K562 (cell line): ENCODE results near the gene ADCY6. TPM values are rescaled to one million over a fixed set of nuclear protein-coding genes. Genes with fewer than 3 reads are reported as not detected.

ENCODE experiments used
- ATAC-seq: fragments of 200-7000 bp; cut with Tn5 transposase; 3 replicates; pipeline ENCODE4 v1.9.1; 2020; ENCODE audit warnings: moderate library complexity
- BruUV-seq: library from RNA; stranded (reverse); fragments of 400-500 nt; replicated peaks from 2 replicates; lab custom pipeline; 2021; lab: Mats Ljungman, UMichigan
- CTCF ChIA-PET: fragments of 300-600 bp; formaldehyde crosslinking; extraction: SDS; loops from one replicate; lab custom pipeline; 2021; ENCODE audit warnings: low intra/inter-chr PET ratio; lab: Yijun Ruan, JAX
- POLR2A ChIA-PET: fragments of 300-600, 350-650 bp; sonication (Branson Sonifier 250); formaldehyde crosslinking; extraction: SDS; loops from one replicate; lab custom pipeline; 2021; ENCODE audit warnings: antibody characterized with exemption, inconsistent platforms; lab: Yijun Ruan, JAX
- DNase-seq, 4 experiments: peaks; one replicate each; pipeline versions ENCODE4 v3.0.0 to v3.0.0-alpha.2; 2011 to 2018; ENCODE audit warnings: low spot score in 3 of 4, mixed read lengths in 3 of 4; ENCODE audit errors: extremely low read depth in 1 of 4
- FAIRE-seq: peaks from 2 replicates; lab custom pipeline; 2011; peaks lifted over from hg19 to GRCh38; lab: Jason Lieb, UNC
- H2AFZ ChIP-seq: 2 replicates; pipeline ENCODE4 v1.6.0; 2011; ENCODE audit warnings: low read depth, low read length, control low read depth, inconsistent platforms
- H3K27ac ChIP-seq: fragments of 200-600 bp; 3 replicates; pipeline ENCODE4 v1.8.0; 2011; ENCODE audit warnings: low read depth, mild to moderate bottlenecking, control low read depth, inconsistent platforms, low read length, moderate library complexity, mixed read lengths; ENCODE audit errors: extremely low read depth
- H3K27me3 ChIP-seq, 2 experiments: fragments of 300-600 bp in 1 of 2; 2 replicates in 1 of 2; 3 replicates in 1 of 2; pipeline versions ENCODE4 v1.6.0 to v1.8.0; 2011; ENCODE audit warnings: inconsistent platforms in 2 of 2, low read length in 2 of 2, mild to moderate bottlenecking in 1 of 2, mixed read lengths in 1 of 2, moderate library complexity in 1 of 2; ENCODE audit not compliant: control insufficient read depth in 2 of 2, insufficient read depth in 2 of 2
- H3K36me3 ChIP-seq: fragments of 300-600 bp; 3 replicates; pipeline ENCODE4 v1.8.0; 2011; ENCODE audit warnings: mild to moderate bottlenecking, low read length, inconsistent platforms; ENCODE audit not compliant: control insufficient read depth, insufficient read depth
- H3K4me1 ChIP-seq, 2 experiments: fragments of 200-600 bp in 1 of 2; replicated peaks in 1 of 2; 2 replicates in 1 of 2; 3 replicates in 1 of 2; pipeline versions ENCODE4 v1.5.1 to v1.8.0; 2011; ENCODE audit warnings: inconsistent platforms in 2 of 2, low read length in 2 of 2, mild to moderate bottlenecking in 1 of 2, mixed read lengths in 1 of 2, moderate library complexity in 1 of 2; ENCODE audit not compliant: control insufficient read depth in 2 of 2, insufficient read depth in 2 of 2
- H3K4me2 ChIP-seq: 2 replicates; pipeline ENCODE4 v1.6.1; 2011; ENCODE audit warnings: low read length, control low read depth, inconsistent platforms, mixed read lengths; ENCODE audit not compliant: insufficient read depth
- H3K4me3 ChIP-seq: fragments of 200-600 bp; sonication (generic), shearing (Covaris generic); 2 replicates; pipeline ENCODE4 v1.5.1; 2016; ENCODE audit warnings: control low read depth, inconsistent platforms
- H3K79me2 ChIP-seq: fragments of 200-600 bp; 3 replicates; pipeline ENCODE4 v1.8.0; 2011; ENCODE audit warnings: low read length, inconsistent platforms; ENCODE audit not compliant: control insufficient read depth, insufficient read depth
- H3K9ac ChIP-seq, 2 experiments: 2 replicates each; pipeline versions ENCODE4 v1.6.0 to v1.6.1; 2011; ENCODE audit warnings: low read depth in 2 of 2, low read length in 2 of 2, control low read depth in 1 of 2, inconsistent platforms in 1 of 2, mild to moderate bottlenecking in 1 of 2, mixed read lengths in 1 of 2; ENCODE audit not compliant: insufficient read depth in 1 of 2
- H3K9me1 ChIP-seq: one replicate; pipeline ENCODE4 v1.6.0; 2011; ENCODE audit warnings: inconsistent platforms, mild to moderate bottlenecking, low read length, moderate library complexity; ENCODE audit not compliant: control insufficient read depth, insufficient read depth
- H3K9me3 ChIP-seq: replicated peaks from 2 replicates; pipeline ENCODE4 v1.5.1; 2011; ENCODE audit warnings: low read depth, low read length, inconsistent platforms; ENCODE audit not compliant: control insufficient read depth, insufficient read depth
- H4K20me1 ChIP-seq: replicated peaks from 2 replicates; pipeline ENCODE4 v1.6.1; 2011; ENCODE audit warnings: low read length, inconsistent platforms, mixed read lengths; ENCODE audit not compliant: control insufficient read depth, insufficient read depth
- BRD4 ChIP-seq: fragments of 200-600 bp; sonication (generic); IDR thresholded peaks from 2 replicates; pipeline ENCODE4 v1.6.1; 2017; ENCODE audit warnings: inconsistent platforms
- MTA3 ChIP-seq: fragments of 450-650 bp; formaldehyde crosslinking; IDR thresholded peaks from 2 replicates; pipeline ENCODE4 v1.6.1; 2017; ENCODE audit warnings: mild to moderate bottlenecking, borderline replicate concordance
- NFRKB ChIP-seq: fragments of 450-650 bp; IDR thresholded peaks from 2 replicates; pipeline ENCODE4 v1.6.1; 2016; ENCODE audit warnings: low read depth
- SMAD3 ChIP-seq: fragments of 450-650 bp; formaldehyde crosslinking; conservative IDR thresholded peaks from 2 replicates; pipeline ENCODE4 v1.4.0; 2020; ENCODE audit warnings: mild to moderate bottlenecking
- TSC22D4 ChIP-seq: fragments of 450-650 bp; IDR thresholded peaks from 2 replicates; pipeline ENCODE4 v1.6.1; 2016; ENCODE audit warnings: missing genetic modification characterization, missing biosample characterization, control low read depth
- TSHZ1 ChIP-seq: fragments of 250-450 bp; sonication (Bioruptor Pico); IDR thresholded peaks from 2 replicates; pipeline ENCODE4 v1.4.0; 2020; ENCODE audit warnings: mild to moderate bottlenecking, moderate library complexity
- ZNF197 ChIP-seq: fragments of 200-800 bp; sonication (Bioruptor generic); IDR thresholded peaks from 2 replicates; pipeline ENCODE4 v1.6.1; 2016; ENCODE audit warnings: low read depth, missing genetic modification characterization, missing compliant biosample characterization
- WGBS: fragments of 100-300 bp; shearing (Covaris generic); methylation state at CpG from one replicate; pipeline ENCODE4 v1.1.6; 2016; ENCODE audit warnings: low coverage, mixed read lengths; ENCODE audit not compliant: insufficient coverage; ENCODE audit errors: missing lambda C conversion rate; 5-methylcytosine and 5-hydroxymethylcytosine counted together
- in situ Hi-C: fragments of 300-500 bp; cut with MboI; formaldehyde crosslinking; loops from 4 replicates; pipeline ENCODE4 v1.15.0; 2018; ENCODE audit warnings: inconsistent platforms, mixed read lengths
- intact Hi-C: fragments of 100-400 bp; cut with micrococcal nuclease; formaldehyde crosslinking; loops from 2 replicates; pipeline ENCODE4 v1.14.2; 2022
- polyA plus RNA-seq, 8 experiments: library from polyadenylated mRNA; depleted of rRNA in 4 of 8; stranded (reverse) in 5 of 8; unstranded in 3 of 8; fragments of >200 nt; fragmentation: Nextera tagmentation in 2 of 8; fragmentation: Illumina TruSeq in 1 of 8; extraction: Ambion mirVana in 2 of 8; extraction: Trizol in 1 of 8; gene quantifications; 2 replicates each; pipeline versions ENCODE4 v1.2.1 to v1.2.3, GENCODE V29; 2011 to 2014; ENCODE audit warnings: inconsistent platforms in 1 of 8, missing spikeins in 1 of 8
- total RNA-seq, 7 experiments: library from RNA; depleted of rRNA in 6 of 7; stranded (reverse); fragments of >200 nt in 6 of 7; fragmentation: Illumina TruSeq in 2 of 7; extraction: Trizol in 2 of 7; gene quantifications; 2 replicates each; pipeline versions ENCODE4 v1.2.1 to v1.2.3, GENCODE V29; 2011 to 2021; ENCODE audit warnings: low replicate concordance in 1 of 7
- TF ChIP-seq, protein P1 (sequence below), 2 experiments: fragments of 250-450 bp in 1 of 2; fragments of 450-650 bp in 1 of 2; sonication (Bioruptor Pico) in 1 of 2; IDR thresholded peaks; 2 replicates each; pipeline versions ENCODE4 v1.6.1 to v1.8.0; 2016 to 2021; ENCODE audit warnings: mild to moderate bottlenecking in 2 of 2, moderate library complexity in 2 of 2, missing compliant biosample characterization in 1 of 2, missing genetic modification characterization in 1 of 2
- TF ChIP-seq, protein P2 (sequence below): sonication (generic); formaldehyde crosslinking; IDR thresholded peaks from 2 replicates; pipeline ENCODE4 v1.8.1; 2022; ENCODE audit warnings: missing genetic modification reagents

ADCY6 gene
- total and polyA plus RNA-seq, 9 of the 15 experiments (the other 6 are each of a cell fraction or from before 2014, with no cell fraction given), result 0.01 to 1.0 (median 0.53) TPM

DNA sequence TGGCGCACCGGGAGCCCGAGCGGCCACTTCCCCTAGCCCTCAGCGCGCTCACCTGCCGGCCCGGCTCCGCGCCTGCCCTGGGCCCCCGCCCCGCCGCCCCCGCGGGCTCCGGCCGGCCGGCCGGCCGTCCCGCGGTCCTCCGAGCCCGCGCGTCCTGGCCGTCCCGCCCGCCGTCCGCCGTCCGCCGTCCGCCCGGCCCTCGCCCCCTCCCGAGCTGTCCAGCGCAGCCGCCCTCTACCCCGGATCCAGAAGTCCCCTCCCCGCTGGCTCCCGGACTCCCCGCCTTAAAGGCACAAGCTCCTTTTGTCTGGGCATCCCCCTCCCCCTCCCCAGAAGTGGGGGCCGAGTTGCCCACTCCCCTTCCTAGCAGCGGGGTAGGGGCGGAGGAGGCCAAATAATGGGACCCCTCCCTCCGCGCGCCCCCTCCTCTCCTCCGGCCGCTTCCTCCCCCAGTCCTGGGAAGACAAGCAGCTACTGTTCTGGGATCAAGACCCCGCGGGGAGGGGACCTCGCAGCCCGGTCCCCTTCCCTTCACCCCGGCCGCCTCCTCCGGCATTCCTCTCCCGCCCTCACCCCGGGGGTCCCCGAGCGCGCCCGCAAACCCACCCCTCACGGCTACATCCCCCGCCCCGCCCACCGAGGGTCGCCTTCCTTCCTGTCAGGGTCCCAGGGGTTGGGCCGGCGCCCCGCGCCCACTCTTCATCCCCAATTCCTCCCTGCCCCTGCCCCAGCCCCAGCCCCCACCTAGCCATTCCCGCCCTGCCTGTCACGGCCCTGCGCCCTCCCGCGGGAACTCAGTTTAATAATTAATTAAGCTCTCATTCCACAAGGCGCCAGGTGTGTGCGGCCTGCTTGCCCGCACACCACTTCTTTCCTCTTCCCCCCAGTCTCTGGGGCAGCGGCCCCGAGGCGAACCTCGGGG lies at the start of gene ADCY6 (continued):
- no peak for TF ChIP-seq SMAD3 (CRISPR knock-in tag)
- TF ChIP-seq MTA3, result no peak
- TF ChIP-seq, protein P1, sequence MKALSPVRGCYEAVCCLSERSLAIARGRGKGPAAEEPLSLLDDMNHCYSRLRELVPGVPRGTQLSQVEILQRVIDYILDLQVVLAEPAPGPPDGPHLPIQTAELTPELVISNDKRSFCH (CRISPR knock-in tag; IDR thresholded peaks at IDR 0.05), result no peak
- TF ChIP-seq, protein P1 (tag; IDR thresholded peaks at IDR 0.05), result no peak

- H3K27ac ChIP-seq, result no peak overlapping the region
- no peak for ATAC-seq
- no peak for DNase-seq
- H3K9ac ChIP-seq, result no peak overlapping the region
- POLR2A ChIA-PET, result interaction anchor here (0.6 kb wide), 1 partner anchor 10 kb away, joined by 3 read pairs; no protein-coding TSS in a partner anchor
- TF ChIP-seq, protein P2, sequence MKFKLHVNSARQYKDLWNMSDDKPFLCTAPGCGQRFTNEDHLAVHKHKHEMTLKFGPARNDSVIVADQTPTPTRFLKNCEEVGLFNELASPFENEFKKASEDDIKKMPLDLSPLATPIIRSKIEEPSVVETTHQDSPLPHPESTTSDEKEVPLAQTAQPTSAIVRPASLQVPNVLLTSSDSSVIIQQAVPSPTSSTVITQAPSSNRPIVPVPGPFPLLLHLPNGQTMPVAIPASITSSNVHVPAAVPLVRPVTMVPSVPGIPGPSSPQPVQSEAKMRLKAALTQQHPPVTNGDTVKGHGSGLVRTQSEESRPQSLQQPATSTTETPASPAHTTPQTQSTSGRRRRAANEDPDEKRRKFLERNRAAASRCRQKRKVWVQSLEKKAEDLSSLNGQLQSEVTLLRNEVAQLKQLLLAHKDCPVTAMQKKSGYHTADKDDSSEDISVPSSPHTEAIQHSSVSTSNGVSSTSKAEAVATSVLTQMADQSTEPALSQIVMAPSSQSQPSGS (CRISPR knock-in tag), result no peak
- TF ChIP-seq TSC22D4 (tag) (no peak), TSHZ1 (no peak), BRD4 (no peak), ZNF197 (CRISPR knock-in tag) (no peak), NFRKB (no peak), MTA3 (no peak)
- TF ChIP-seq, all 486 proteins: peak for 0
- intact Hi-C loops (no loop called here), in situ Hi-C loops (no loop called here)
- Histone ChIP-seq H4K20me1 (no peaks in the 10 kb centered on the region), H3K27me3 (no peaks in the 10 kb centered on the region), H3K36me3 (peaks cover 73% of the 10 kb centered on the region), H3K9me1 (no peaks in the 10 kb centered on the region), H2AFZ (no peak overlapping the region), H3K4me3 (no peak overlapping the region), H3K4me2 (no peak overlapping the region), H3K4me1 (no peaks in the 10 kb centered on the region), H3K9me3 (no peaks in the 10 kb centered on the region), H3K79me2 (no peaks in the 10 kb centered on the region)
- BruUV-seq, result no TSS peak
- CTCF ChIA-PET, result no interaction called here
- FAIRE-seq, result no peak
- WGBS, result 91% methylated on average over 4 of the region's 4 CpGs
Observed at GRCh38 chr12:48838048-48838447, 49.2 kb upstream of the ADCY6 start.
